Lung (tissue), 12 donors: ENCODE results near the gene SELPLG. TPM values are rescaled to one million over a fixed set of nuclear protein-coding genes. Genes with fewer than 3 reads are reported as not detected.
"Not testable (repeated sequence)": the region's sequence is repeated elsewhere in the genome, so short reads cannot be mapped to it uniquely, and the experiment has no call there.

Source experiments
- ATAC-seq: fragments of 200-7000 bp; cut with Tn5 transposase; one replicate; pipeline ENCODE4 v1.9.1; 2020; ENCODE audit warnings: moderate number of reproducible peaks; ENCODE audit not compliant: insufficient read depth, low FRiP score
- DNase-seq, 3 donors: peaks; one replicate each; pipeline ENCODE4 v3.0.0-alpha.2; 2013 to 2017
- H3K27ac ChIP-seq, 2 donors: one replicate each; pipeline ENCODE4 v1.5.1; 2013; ENCODE audit warnings: mild to moderate bottlenecking in 2 of 2, moderate library complexity in 2 of 2, control low read depth in 1 of 2, inconsistent platforms in 1 of 2, low read depth in 1 of 2, low read length in 1 of 2
- H3K27me3 ChIP-seq, 3 donors: one replicate each; pipeline ENCODE4 v1.5.1; 2013; ENCODE audit warnings: low read length in 2 of 3; ENCODE audit not compliant: control insufficient read depth in 3 of 3, insufficient read depth in 3 of 3
- H3K36me3 ChIP-seq, 4 donors: one replicate each; pipeline ENCODE4 v1.5.1; 2013; ENCODE audit warnings: low read length in 4 of 4, mild to moderate bottlenecking in 1 of 4, moderate library complexity in 1 of 4; ENCODE audit not compliant: control insufficient read depth in 4 of 4, insufficient read depth in 4 of 4
- H3K4me1 ChIP-seq, 5 donors: one replicate each; pipeline ENCODE4 v1.5.1; 2013; ENCODE audit warnings: low read length in 5 of 5, mild to moderate bottlenecking in 2 of 5, moderate library complexity in 1 of 5; ENCODE audit not compliant: control insufficient read depth in 5 of 5, insufficient read depth in 5 of 5
- H3K4me3 ChIP-seq: one replicate; pipeline ENCODE4 v1.5.1; 2013; ENCODE audit warnings: mild to moderate bottlenecking, control low read depth, moderate library complexity
- H3K9ac ChIP-seq, 2 donors: one replicate each; pipeline ENCODE4 v1.5.1; 2013; ENCODE audit warnings: low read length in 2 of 2, control low read depth in 1 of 2; ENCODE audit not compliant: insufficient read depth in 1 of 2
- H3K9me3 ChIP-seq, 4 donors: one replicate each; pipeline ENCODE4 v1.5.1; 2013; ENCODE audit warnings: low read length in 3 of 4, mild to moderate bottlenecking in 1 of 4, moderate library complexity in 1 of 4; ENCODE audit not compliant: control insufficient read depth in 4 of 4, insufficient read depth in 3 of 4
- CTCF ChIP-seq: IDR thresholded peaks from 2 replicates; pipeline ENCODE4 v1.5.1; 2012; ENCODE audit warnings: mild to moderate bottlenecking; ENCODE audit errors: control extremely low read depth, extremely low read depth
- WGBS, 2 donors: extraction: QIAGEN DNeasy Blood & Tissue Kit; methylation state at CpG; one replicate each; pipeline ENCODE4 v1.1.7; 2013; 5-methylcytosine and 5-hydroxymethylcytosine counted together
- polyA plus RNA-seq, 2 donors: library from polyadenylated mRNA; stranded (reverse); fragments of 200-250 nt; gene quantifications; one replicate each; pipeline ENCODE4 v1.2.1, GENCODE V29; 2013
- total RNA-seq, 2 donors: library from RNA; depleted of rRNA in 1 of 2; stranded (reverse); fragments of >200 nt in 1 of 2; gene quantifications; one replicate each; pipeline ENCODE4 v1.2.1, GENCODE V29; 2014 to 2021
- donor health status: control.
- donor health status: control.
- donor health status: Bipolar disorder and iron deficiency.
- donor health status: healthy.
- donor health status: DM: yes; HTN: yes; CAD: no.

The SELPLG gene
- total and polyA plus RNA-seq, 4 donors = 11.3 to 97.0 (median 30.5) TPM

GRCh38 chr12:108621161-108621560, 12.5 kb downstream of the SELPLG start:
- WGBS, 2 donors = 53 to 82% methylated on average over 3 of the region's 3 CpGs
- H3K4me3 ChIP-seq = no peak overlapping the region
- no peak overlapping the region for H3K9ac ChIP-seq
- no peak overlapping the region for H3K27ac ChIP-seq
- ATAC-seq (no peak), DNase-seq (peak in 1 of 3 donors; percentile 33)
- no peak for TF ChIP-seq CTCF
- peaks cover 0 to 11% (median 2%) of the 10 kb centered on the region in 5 donors for H3K4me1 ChIP-seq
- no peaks in the 10 kb centered on the region for H3K27me3 ChIP-seq
- no peaks in the 10 kb centered on the region for H3K9me3 ChIP-seq
- H3K36me3 ChIP-seq = no peaks in the 10 kb centered on the region

- no peak overlapping the region for H3K4me3 ChIP-seq
- H3K27ac ChIP-seq = peak overlapping the region in 1 of 2 donors; percentile 9
- ATAC-seq (no peak), DNase-seq (peak in 2 of 3 donors; percentile 64 to 78)
- peaks cover 0 to 11% (median 2%) of the 10 kb centered on the region in 5 donors for H3K4me1 ChIP-seq
- no peaks in the 10 kb centered on the region for H3K27me3 ChIP-seq
- H3K9me3 ChIP-seq = no peaks in the 10 kb centered on the region
- no peak for TF ChIP-seq CTCF
- H3K9ac ChIP-seq = no peak overlapping the region
- no peaks in the 10 kb centered on the region for H3K36me3 ChIP-seq
- WGBS, 2 donors = 92% methylated on average over 10 of the region's 10 CpGs
Observed at GRCh38 chr12:108620236-108620879, 13.3 kb downstream of the SELPLG start.

- 86 to 89% methylated on average over 14 of the region's 14 CpGs for WGBS, 2 donors
- DNase-seq (no peak), ATAC-seq (no peak)
- H3K36me3 ChIP-seq = no peaks in the 10 kb centered on the region
- H3K4me3 ChIP-seq = no peak overlapping the region
- H3K9ac ChIP-seq = no peak overlapping the region
- H3K4me1 ChIP-seq = peaks cover 0 to 11% (median 2%) of the 10 kb centered on the region in 5 donors
- H3K27me3 ChIP-seq = no peaks in the 10 kb centered on the region
- TF ChIP-seq CTCF = no peak
- H3K27ac ChIP-seq = no peak overlapping the region
- H3K9me3 ChIP-seq = no peaks in the 10 kb centered on the region
Observed at GRCh38 chr12:108619369-108620160, 14.1 kb downstream of the SELPLG start.

- not testable (repeated sequence) for ATAC-seq, H3K27ac ChIP-seq
- 75 to 86% methylated on average over 4 of the region's 4 CpGs for WGBS, 2 donors
Observed at GRCh38 chr12:108618953-108619274, 14.8 kb downstream of the SELPLG start.

More at GRCh38 chr12:108618953-108619274, 14.8 kb downstream of the SELPLG start:
- not testable (repeated sequence) for H3K27me3 ChIP-seq, H3K36me3 ChIP-seq, H3K9ac ChIP-seq, DNase-seq, H3K9me3 ChIP-seq, H3K4me3 ChIP-seq
- H3K4me1 ChIP-seq = peaks cover 0 to 11% (median 2%) of the 10 kb centered on the region in 5 donors
